ENCODE data around the gene GK. TPM values are rescaled to one million over a fixed set of nuclear protein-coding genes. Genes with fewer than 3 reads are reported as not detected.
A peak's percentile ranks its signal among the peaks of the same experiment; 100 is the strongest.

Gene GK
- total RNA-seq (2021), result 6.3 and 7.4 TPM in 2 replicates
- percentile 45 among the genes with signal in this experiment for Bru-seq, nascent RNA
- percentile 50 among the genes with signal in this experiment for BruChase-seq, experiment 1, labeled RNA remaining after a 2-hour chase
- BruChase-seq, experiment 2, labeled RNA remaining after a 6-hour chase, result percentile 43 among the genes with signal in this experiment
- long read RNA-seq, transcript GK-203 (20 exons, 3,707 nt), result major isoform, 17 of 26 reads
- long read RNA-seq, partial matches to known transcripts, result 1 of 26 reads
- long read RNA-seq, other reads (novel, unspliced or antisense), result 5 of 26 reads

- no TSS peak for BruUV-seq (replicated peaks)
These were observed at the start of gene GK for GRCh38 chrX:30653415-30654131. Gene GK, plus strand, starts transcription at chrX:30653423. Its CDS starts 115 bp downstream, at chrX:30653538.

GRCh38 chrX:30607155-30607554, 46.1 kb upstream of the GK start:
- CTCF ChIA-PET, result no interaction called here
- H3K4me3 ChIP-seq (ENCODE audit: low read depth, low read length, poor library complexity, severe bottlenecking), result no peak overlapping the region
- intact Hi-C loops (cut with micrococcal nuclease; ENCODE audit: unreplicated experiment), result no loop called here
- H3K27me3 ChIP-seq (replicated peaks; ENCODE audit: insufficient read depth, low read depth, low read length, poor library complexity), result no peaks in the 10 kb centered on the region
- no peak for DNase-seq (ENCODE audit: low spot score)
- H3K36me3 ChIP-seq (ENCODE audit: insufficient read depth, low read length, poor library complexity, severe bottlenecking), result no peaks in the 10 kb centered on the region
- TF ChIP-seq EZH2 (IDR thresholded peaks at IDR 0.05; ENCODE audit: borderline replicate concordance, low read depth, low read length, poor library complexity, severe bottlenecking) (no peak), CTCF (conservative IDR thresholded peaks at IDR 0.05; ENCODE audit: low read depth, low read length) (no peak)
- no peaks in the 10 kb centered on the region for H3K9me3 ChIP-seq (ENCODE audit: low read depth, low read length, poor library complexity, severe bottlenecking)
- H3K27ac ChIP-seq (ENCODE audit: low read depth, low read length, poor library complexity, severe bottlenecking), result no peak overlapping the region
- H3K4me1 ChIP-seq (ENCODE audit: insufficient read depth, low read length, poor library complexity, severe bottlenecking), result no peaks in the 10 kb centered on the region
- no TSS peak for BruUV-seq (replicated peaks)
- POLR2A ChIA-PET (ENCODE audit: low non-redundant PET), result no interaction called here

More at GRCh38 chrX:30653415-30654131, at the start of gene GK:
- Histone ChIP-seq H3K27ac (ENCODE audit: low read depth, low read length, poor library complexity, severe bottlenecking) (peak within 1 kb of the TSS; percentile 60), H3K4me3 (ENCODE audit: low read depth, low read length, poor library complexity, severe bottlenecking) (peak within 1 kb of the TSS; percentile 52), H3K36me3 (ENCODE audit: insufficient read depth, low read length, poor library complexity, severe bottlenecking) (no peaks in the 10 kb centered on the region), H3K4me1 (ENCODE audit: insufficient read depth, low read length, poor library complexity, severe bottlenecking) (no peaks in the 10 kb centered on the region), H3K9me3 (ENCODE audit: low read depth, low read length, poor library complexity, severe bottlenecking) (no peaks in the 10 kb centered on the region), H3K27me3 (replicated peaks; ENCODE audit: insufficient read depth, low read depth, low read length, poor library complexity) (no peaks in the 10 kb centered on the region)
- peak; percentile 2 for DNase-seq (ENCODE audit: low spot score)
- intact Hi-C loops (cut with micrococcal nuclease; ENCODE audit: unreplicated experiment), result no loop called here
- ChIA-PET POLR2A (ENCODE audit: low non-redundant PET) (no interaction called here), CTCF (no interaction called here)
- TF ChIP-seq EZH2 (IDR thresholded peaks at IDR 0.05; ENCODE audit: borderline replicate concordance, low read depth, low read length, poor library complexity, severe bottlenecking) (no peak), CTCF (conservative IDR thresholded peaks at IDR 0.05; ENCODE audit: low read depth, low read length) (no peak)

GRCh38 chrX:30610026-30610425, 43.2 kb upstream of the GK start:
- CTCF ChIA-PET, result no interaction called here
- no peaks in the 10 kb centered on the region for H3K27me3 ChIP-seq (replicated peaks; ENCODE audit: insufficient read depth, low read depth, low read length, poor library complexity)
- TF ChIP-seq EZH2 (IDR thresholded peaks at IDR 0.05; ENCODE audit: borderline replicate concordance, low read depth, low read length, poor library complexity, severe bottlenecking) (no peak), CTCF (conservative IDR thresholded peaks at IDR 0.05; ENCODE audit: low read depth, low read length) (no peak)
- DNase-seq (ENCODE audit: low spot score), result no peak
- BruUV-seq (replicated peaks), result no TSS peak
- no peak overlapping the region for H3K27ac ChIP-seq (ENCODE audit: low read depth, low read length, poor library complexity, severe bottlenecking)
- H3K9me3 ChIP-seq (ENCODE audit: low read depth, low read length, poor library complexity, severe bottlenecking), result no peaks in the 10 kb centered on the region
- POLR2A ChIA-PET (ENCODE audit: low non-redundant PET), result no interaction called here
- no peaks in the 10 kb centered on the region for H3K36me3 ChIP-seq (ENCODE audit: insufficient read depth, low read length, poor library complexity, severe bottlenecking)
- no peaks in the 10 kb centered on the region for H3K4me1 ChIP-seq (ENCODE audit: insufficient read depth, low read length, poor library complexity, severe bottlenecking)
- intact Hi-C loops (cut with micrococcal nuclease; ENCODE audit: unreplicated experiment), result no loop called here
- H3K4me3 ChIP-seq (ENCODE audit: low read depth, low read length, poor library complexity, severe bottlenecking), result no peak overlapping the region

All from A673 (cell line).